GM19372 (cell line): ENCODE measurements around the gene UBQLNL.

Source experiments
- ATAC-seq: cut with Tn5 transposase; IDR thresholded peaks from one replicate; pipeline ENCODE4 v1.9.1; 2021; ENCODE audit warnings: mild to moderate bottlenecking, low read depth, moderate library complexity; ENCODE audit not compliant: unreplicated experiment

The UBQLNL gene

GRCh38 chr11:5516599-5516998, at the start of gene UBQLNL:
Gene UBQLNL, minus strand, starts transcription at chr11:5516699. Its CDS starts 258 bp downstream, at chr11:5516441.
- ATAC-seq = no peak

- ATAC-seq = no peak
Measured at GRCh38 chr11:5564259-5565019, 47.9 kb upstream of the UBQLNL start.

- ATAC-seq = no peak
Measured at GRCh38 chr11:5557751-5558150, 41.3 kb upstream of the UBQLNL start.

- ATAC-seq = no peak
Measured at GRCh38 chr11:5556596-5557188, 40.2 kb upstream of the UBQLNL start.

GRCh38 chr11:5553343-5553742, 36.8 kb upstream of the UBQLNL start:
- no peak for ATAC-seq

GRCh38 chr11:5550440-5551095, 34.1 kb upstream of the UBQLNL start:
- ATAC-seq = no peak

- no peak for ATAC-seq
Measured at GRCh38 chr11:5548440-5548839, 31.9 kb upstream of the UBQLNL start, which contains the start of gene OR52H1. Gene OR52H1, minus strand, starts transcription at chr11:5548540. Its CDS starts 3,035 bp downstream, at chr11:5545505.

- peak; percentile 73 for ATAC-seq
Measured at GRCh38 chr11:5547982-5548381, 31.5 kb upstream of the UBQLNL start.

- no peak for ATAC-seq
Measured at GRCh38 chr11:5546457-5546856, 30.0 kb upstream of the UBQLNL start.

GRCh38 chr11:5541427-5541826, 24.9 kb upstream of the UBQLNL start:
- ATAC-seq = no peak

- no peak for ATAC-seq
Measured at GRCh38 chr11:5536482-5536881, 20.0 kb upstream of the UBQLNL start.

- ATAC-seq = no peak
Measured at GRCh38 chr11:5534046-5534445, 17.5 kb upstream of the UBQLNL start.

GRCh38 chr11:5531053-5531831, 14.7 kb upstream of the UBQLNL start:
- ATAC-seq = no peak

GRCh38 chr11:5528495-5528894, 12.0 kb upstream of the UBQLNL start:
- ATAC-seq = no peak

GRCh38 chr11:5527716-5528115, 11.2 kb upstream of the UBQLNL start:
- ATAC-seq = no peak

- no peak for ATAC-seq
Measured at GRCh38 chr11:5524756-5525155, 8.3 kb upstream of the UBQLNL start.

GRCh38 chr11:5522308-5522707, 5.8 kb upstream of the UBQLNL start:
- no peak for ATAC-seq

GRCh38 chr11:5521540-5521939, 5.0 kb upstream of the UBQLNL start:
- no peak for ATAC-seq

GRCh38 chr11:5514841-5515240, 1.7 kb downstream of the UBQLNL start:
- no peak for ATAC-seq

GRCh38 chr11:5509803-5510202, 6.7 kb downstream of the UBQLNL start, which contains the start of gene UBQLN3:
Gene UBQLN3, minus strand, starts transcription at chr11:5509957. Its CDS starts 399 bp downstream, at chr11:5509558.
- ATAC-seq = no peak

GRCh38 chr11:5508605-5509004, 7.9 kb downstream of the UBQLNL start:
- ATAC-seq = no peak
